ENCODE results near the gene TMEM43.
"Not testable (repeated sequence)": the region's sequence is repeated elsewhere in the genome, so short reads cannot be mapped to it uniquely, and the experiment has no call there.

Gene TMEM43

GRCh38 chr3:14124615-14125192 is at the start of gene TMEM43, which contains the start of gene CHCHD4:
Gene TMEM43 (plus strand): TSS chr3:14125052. CDS start chr3:14125194, 142 bp downstream.
Gene CHCHD4 (minus strand): TSS chr3:14124870. CDS start chr3:14124676, 194 bp downstream.
- DNase-seq = peak; percentile 94

GRCh38 chr3:14075233-14075632 is 49.6 kb upstream of the TMEM43 start:
- not testable (repeated sequence) for DNase-seq

GRCh38 chr3:14077310-14077709 is 47.5 kb upstream of the TMEM43 start:
- no peak for DNase-seq

- DNase-seq = no peak
Measured at GRCh38 chr3:14082108-14082657, 42.7 kb upstream of the TMEM43 start.

- DNase-seq = not testable (repeated sequence)
Measured at GRCh38 chr3:14087461-14087860, 37.4 kb upstream of the TMEM43 start.

- DNase-seq = not testable (repeated sequence)
Measured at GRCh38 chr3:14091959-14092358, 32.9 kb upstream of the TMEM43 start.

GRCh38 chr3:14092464-14092863 is 32.4 kb upstream of the TMEM43 start:
- DNase-seq = no peak

- peak; percentile 61 for DNase-seq
Measured at GRCh38 chr3:14093831-14094230, 31.0 kb upstream of the TMEM43 start.

- no peak for DNase-seq
Measured at GRCh38 chr3:14096742-14097141, 28.1 kb upstream of the TMEM43 start.

GRCh38 chr3:14097616-14098391 is 27.0 kb upstream of the TMEM43 start:
- no peak for DNase-seq

GRCh38 chr3:14109821-14110220 is 15.0 kb upstream of the TMEM43 start:
- not testable (repeated sequence) for DNase-seq

GRCh38 chr3:14110699-14111098 is 14.2 kb upstream of the TMEM43 start:
- no peak for DNase-seq

GRCh38 chr3:14113965-14114635 is 10.8 kb upstream of the TMEM43 start:
- peak; percentile 8 for DNase-seq

GRCh38 chr3:14117468-14118399 is 7.1 kb upstream of the TMEM43 start:
- no peak for DNase-seq

GRCh38 chr3:14118400-14119381 is 6.2 kb upstream of the TMEM43 start:
- DNase-seq = no peak

- no peak for DNase-seq
Measured at GRCh38 chr3:14119651-14120050, 5.2 kb upstream of the TMEM43 start.

- DNase-seq = no peak
Measured at GRCh38 chr3:14120111-14120920, 4.5 kb upstream of the TMEM43 start.

GRCh38 chr3:14120921-14121448 is 3.9 kb upstream of the TMEM43 start:
- DNase-seq = not testable (repeated sequence)

- DNase-seq = no peak
Measured at GRCh38 chr3:14121859-14122258, 3.0 kb upstream of the TMEM43 start.

GRCh38 chr3:14122301-14122700 is 2.6 kb upstream of the TMEM43 start:
- DNase-seq = no peak
